HG03159 (cell line): ENCODE measurements around the gene SUB1.
A peak's percentile ranks its signal among the peaks of the same experiment; 100 is the strongest.
"Not testable (repeated sequence)": the region's sequence is repeated elsewhere in the genome, so short reads cannot be mapped to it uniquely, and the experiment has no call there.

ENCODE experiments used
- ATAC-seq: cut with Tn5 transposase; IDR thresholded peaks from one replicate; pipeline ENCODE4 v1.9.1; 2021; ENCODE audit warnings: mild to moderate bottlenecking, moderate library complexity; ENCODE audit not compliant: unreplicated experiment

SUB1 gene

DNA sequence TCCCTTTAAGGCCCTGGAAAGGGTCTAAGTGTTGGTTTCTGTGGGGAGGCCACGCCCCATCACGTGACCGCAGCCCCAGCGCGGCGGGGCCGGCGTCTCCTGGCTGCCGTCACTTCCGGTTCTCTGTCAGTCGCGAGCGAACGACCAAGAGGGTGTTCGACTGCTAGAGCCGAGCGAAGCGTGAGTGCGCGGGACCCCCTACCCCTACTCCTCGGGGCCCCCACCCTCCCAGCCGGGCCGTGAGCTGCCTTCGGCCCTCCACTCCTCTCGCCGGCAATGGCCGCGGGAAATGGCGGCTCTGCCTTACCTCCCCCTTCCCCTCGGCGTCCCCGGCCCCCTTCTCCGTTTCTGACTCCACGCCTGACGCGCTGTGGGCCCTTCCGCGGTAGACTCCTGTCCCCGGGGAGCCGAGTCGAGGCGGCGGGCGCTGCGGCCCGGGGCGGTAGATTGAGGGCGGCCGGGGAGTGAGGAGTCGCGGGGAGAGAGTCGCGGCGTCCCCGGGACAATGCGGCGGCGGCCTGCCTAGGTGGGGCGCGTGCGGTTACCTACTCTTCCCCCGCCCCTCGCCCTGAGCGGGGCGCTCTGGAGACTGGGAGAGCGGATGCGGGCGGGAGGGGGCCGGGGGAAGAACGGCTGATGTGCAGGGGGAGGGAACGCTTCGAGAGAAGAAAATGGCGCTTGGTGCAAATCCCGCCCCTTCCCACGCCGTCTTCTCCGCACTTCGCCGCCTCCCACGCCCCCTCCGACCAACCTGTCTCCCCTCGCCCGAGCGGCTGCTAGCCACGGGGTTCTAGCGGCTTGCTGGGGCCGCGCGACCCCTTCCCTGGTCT lies at the start of gene SUB1:
TSS of gene SUB1 (plus strand) at position 112 of the 830 bp plus-strand sequence. CDS start 2,956 bp downstream, outside the sequence.
- ATAC-seq = peak; percentile 52

DNA sequence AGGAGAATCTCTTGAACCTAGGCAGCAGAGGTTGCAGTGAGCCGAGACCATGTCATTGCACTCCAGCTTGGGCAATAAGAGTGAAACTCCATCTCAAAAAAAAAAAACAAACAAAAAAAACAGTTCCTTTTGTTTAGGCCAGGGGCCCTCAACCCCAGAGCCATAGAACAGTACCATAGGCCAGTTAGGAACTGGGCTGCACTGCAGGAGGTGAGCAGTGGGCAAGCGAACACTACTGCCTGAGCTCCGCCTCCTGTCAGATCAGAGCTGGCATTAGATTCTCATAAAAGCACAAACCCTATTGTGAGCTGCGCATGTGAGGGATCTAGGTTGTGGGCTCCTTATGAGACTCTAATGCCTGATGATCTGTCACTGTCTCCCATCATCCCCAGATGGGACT lies 49.1 kb upstream of the SUB1 start:
- no peak for ATAC-seq

DNA sequence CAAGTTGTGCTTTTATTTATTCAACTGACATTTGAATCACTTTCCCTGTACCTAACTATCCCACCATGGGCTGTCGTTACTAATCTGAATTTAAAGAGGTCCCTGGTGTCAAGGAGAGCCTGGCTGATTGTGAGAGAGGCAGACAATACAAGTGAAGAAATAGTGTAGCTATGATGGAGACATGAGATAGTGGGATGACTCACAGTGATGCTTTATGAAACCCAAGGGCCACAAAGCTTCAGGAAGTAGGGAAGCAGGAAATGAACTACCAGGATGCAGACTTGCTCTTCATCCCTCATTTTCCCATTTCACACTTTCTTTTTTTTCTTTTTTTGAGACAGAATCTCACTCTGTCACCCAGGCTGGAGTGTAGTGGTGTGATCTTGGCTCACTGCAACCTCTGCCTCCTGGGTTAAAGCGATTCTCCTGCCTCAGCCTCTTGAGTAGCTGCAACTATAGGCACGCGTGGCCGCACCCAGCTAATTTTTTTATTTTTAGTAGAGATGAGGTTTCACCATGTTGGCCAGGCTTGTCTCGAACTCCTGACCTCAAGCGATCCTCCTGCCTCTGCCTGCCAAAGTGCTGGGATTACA lies 47.8 kb upstream of the SUB1 start:
- ATAC-seq = peak; percentile 26

DNA sequence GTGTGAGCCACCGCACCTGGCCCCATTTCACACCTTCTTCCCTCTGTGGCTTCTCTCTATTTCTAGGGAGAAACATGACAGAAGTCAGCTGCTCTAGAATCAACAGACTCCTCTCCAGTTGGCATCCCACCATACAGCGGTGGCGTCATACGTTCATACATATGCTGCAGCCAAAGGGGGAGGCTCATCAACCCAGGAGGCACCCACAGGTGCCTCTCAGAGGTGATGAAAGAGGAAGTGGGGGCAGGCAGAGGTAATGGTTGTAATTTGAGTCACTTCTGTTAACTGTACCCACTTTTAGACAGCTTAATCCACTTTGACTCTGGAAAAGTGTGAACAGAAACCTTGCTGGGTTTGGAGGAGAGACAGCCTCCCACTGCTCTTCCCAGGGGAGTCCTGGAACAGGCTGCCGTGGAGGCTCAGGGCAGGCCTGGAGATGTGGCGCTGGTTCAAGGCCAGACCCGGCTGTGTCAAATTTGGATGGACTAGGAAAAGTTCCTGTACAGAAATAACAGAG lies 47.3 kb upstream of the SUB1 start:
- ATAC-seq = peak; percentile 85

DNA sequence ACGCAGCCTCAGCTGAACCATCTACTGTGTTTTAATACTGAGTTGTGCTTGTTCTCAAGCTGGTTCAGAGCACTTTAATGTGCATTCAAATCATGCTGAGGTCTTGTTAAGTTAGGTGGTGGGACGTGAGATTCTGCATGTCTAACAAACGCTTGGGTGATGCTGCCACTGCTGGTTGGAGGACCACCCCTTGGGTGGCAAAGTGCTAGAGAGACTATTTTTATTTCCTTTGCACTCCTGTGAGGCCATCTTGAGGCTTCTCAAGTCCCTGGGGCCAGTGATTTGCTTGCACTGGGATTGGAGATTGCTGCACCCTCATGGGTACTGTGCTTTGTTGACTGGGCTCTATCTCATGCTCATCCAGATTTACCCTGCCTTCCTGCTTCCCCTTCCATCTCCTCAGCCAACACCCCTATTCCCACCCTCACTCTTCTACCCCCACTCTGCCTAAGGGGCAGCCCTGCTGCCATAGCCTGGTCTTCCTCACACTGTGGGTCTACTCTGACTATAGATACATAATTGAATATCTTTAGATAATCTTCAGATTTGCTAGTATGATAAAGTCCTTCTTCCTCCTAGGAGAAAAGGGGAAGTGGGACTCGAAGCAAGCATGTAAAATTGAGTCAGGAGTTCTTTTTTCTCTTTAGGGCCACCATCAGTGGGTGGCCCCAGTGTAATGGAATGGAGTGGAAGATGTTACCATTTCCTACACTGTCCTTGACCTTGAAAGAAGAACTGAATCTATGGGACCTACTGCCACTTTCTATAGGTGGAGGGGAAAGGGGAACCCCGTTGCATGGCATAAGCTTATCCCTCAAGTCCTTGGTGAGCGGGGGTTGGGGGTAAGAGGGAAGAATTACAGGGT lies 45.1 kb upstream of the SUB1 start:
- ATAC-seq = no peak

DNA sequence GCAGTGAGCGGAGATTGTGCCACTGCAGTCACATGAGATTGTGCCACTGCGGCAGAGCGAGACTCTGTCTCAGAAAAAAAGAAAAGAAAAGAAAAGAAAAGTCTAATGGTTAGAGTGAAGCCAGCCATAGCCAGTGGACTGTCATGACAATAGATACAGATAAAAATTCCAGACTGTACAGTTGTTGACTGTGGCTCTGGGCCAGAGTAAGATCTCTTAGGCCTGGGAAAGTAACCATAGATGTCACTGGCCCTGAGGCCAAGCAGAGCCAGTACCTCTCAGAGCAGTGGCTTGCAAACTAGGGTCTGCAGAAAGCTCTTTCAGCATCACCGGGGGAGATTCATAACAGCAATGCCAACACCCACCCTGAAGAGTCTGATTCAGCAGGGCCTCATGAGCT lies 44.1 kb upstream of the SUB1 start:
- ATAC-seq = no peak

DNA sequence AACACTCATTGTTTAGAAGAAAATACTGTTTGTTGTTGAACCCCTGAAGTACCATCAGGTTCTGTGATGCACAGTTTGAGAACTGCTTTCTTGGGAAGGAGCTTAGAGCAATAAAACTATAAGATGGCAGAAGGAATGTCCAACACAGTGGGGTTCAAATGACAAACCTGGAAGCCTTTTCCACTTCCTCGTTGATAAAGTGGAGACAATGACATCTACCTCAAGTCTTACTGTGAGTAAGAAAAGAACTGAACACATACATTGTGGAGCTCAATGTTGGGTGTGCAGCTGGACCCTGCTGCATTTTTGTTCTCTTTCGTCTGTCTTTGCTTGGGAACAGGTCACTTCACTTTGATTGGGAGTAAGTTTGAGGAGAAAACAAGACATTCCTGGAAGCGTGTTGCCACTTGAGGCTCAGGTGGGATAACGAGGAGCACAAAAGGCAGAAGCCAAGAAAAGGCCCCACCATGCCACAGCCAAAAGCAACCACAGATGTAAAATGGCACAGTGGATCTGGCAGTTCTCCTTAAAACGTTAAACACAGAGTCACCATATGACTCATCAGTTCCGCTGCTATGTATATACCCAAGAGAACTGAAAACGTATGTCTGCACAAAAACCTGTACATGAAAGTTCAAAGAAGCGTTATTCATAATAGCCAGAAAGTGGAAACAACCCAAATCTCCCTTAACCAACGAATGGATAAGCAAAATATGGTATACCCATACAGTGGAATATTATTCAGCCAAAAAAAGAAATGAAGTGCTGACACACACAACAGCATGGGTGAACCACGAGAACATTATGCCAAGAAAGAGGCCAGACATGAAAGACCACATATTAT lies 42.9 kb upstream of the SUB1 start:
- ATAC-seq = peak; percentile 73

DNA sequence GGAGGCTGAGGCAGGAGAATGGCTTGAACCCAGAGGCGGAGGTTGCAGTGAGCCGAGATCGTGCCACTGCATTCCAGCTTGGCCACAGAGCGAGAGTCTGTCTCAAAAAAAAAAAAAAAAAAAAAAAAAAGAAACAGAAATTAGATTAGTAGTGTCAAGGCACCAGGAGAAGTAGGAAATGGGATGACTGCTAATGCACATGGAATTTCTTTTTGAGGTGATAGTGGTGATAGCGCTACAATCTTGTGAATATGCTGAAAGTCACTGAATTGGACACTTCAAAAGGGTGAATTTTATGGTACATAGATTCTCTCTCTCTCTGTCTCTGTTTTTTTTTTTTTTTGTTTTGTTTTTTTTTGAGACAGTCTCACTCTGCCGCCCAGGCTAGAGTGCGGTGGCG lies 42.1 kb upstream of the SUB1 start:
- ATAC-seq = no peak

DNA sequence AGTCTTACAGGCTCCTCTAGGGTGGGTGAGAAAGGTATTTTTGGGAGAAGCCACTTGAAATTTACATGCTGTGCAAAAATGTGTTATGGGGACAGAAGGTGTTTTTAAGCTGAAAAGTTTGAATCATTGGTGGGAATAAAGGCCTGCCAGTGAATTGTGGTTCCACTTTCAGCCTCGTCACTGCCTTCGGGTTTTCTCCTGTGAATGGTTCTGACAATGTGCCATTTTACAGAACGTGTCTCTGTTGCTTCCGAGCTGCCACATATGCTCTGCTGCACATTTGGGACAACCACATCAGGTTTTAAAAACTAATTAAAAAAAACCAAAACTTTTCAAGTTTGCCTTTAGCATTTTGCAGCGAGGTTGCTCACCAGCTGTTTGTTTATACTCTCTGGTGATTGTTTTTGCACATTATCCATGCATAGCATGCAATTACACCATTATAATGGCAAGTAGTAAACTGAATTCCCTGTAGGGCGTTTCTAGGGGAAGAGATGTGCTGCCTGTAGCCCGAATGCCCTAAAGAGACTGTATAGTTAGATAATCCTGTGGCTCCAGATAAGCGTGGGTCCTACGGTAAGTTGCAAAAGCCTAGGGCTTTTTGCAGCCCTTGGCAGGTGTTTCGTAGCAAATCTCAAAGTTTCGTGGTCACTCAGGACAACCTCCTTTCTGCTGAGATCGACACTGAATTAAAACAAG lies 40.1 kb upstream of the SUB1 start:
- ATAC-seq = no peak

DNA sequence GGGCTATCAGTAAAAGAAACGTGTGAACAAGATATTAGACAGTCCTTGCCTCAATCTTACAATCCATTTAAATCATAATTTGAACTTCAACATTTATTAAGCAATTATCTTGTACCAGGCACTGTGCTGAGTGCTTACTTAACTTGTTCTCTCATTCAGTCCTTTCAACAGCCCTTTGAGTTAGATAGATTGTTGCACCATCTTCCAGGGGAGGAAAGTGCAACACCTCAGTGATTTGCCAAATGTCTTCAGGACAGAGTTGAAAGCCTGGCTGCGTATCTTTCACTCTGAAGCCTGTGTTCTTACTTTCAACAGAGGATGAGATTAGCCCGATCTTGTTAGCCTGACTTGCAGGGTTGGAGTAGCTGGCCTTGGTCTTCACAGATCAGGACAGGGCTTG lies 34.2 kb upstream of the SUB1 start:
- no peak for ATAC-seq

DNA sequence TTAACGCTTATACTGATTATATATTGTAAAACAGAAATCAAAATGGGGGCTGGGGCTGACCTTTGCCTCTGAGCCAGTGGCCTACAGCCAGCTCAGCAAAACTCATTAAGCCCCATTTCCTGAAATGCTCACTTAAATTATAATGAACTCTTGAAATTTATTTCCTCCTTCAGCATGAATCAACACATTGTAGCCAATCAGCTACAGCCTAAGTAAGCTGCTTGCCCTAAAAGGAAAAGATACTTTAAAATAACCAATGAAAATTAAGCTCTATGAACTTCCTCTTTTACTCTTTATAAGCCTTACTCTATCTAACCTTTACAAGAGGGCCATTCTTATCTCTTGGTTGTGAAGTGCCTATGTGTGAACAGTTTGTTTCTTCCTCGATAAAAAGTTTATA lies 33.5 kb upstream of the SUB1 start:
- ATAC-seq = no peak

DNA sequence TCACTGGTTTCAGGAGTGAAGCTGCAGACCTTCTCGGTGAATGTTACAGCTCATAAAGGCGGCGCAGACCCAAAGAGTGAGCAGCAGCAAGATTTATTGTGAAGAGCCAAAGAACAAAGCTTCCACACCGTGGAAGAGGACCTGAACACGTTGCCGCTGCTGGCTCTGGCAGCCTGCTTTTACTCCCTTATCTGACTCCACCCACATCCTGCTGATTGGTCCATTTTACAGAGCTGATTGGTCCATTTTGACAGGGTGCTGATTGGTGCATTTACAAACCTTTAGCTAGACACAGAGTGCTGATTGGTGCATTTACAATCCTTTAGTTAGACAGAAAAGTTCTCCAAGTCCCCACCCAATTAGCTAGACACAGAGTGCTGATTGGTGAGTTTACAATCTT lies 32.9 kb upstream of the SUB1 start:
- ATAC-seq = not testable (repeated sequence)

DNA sequence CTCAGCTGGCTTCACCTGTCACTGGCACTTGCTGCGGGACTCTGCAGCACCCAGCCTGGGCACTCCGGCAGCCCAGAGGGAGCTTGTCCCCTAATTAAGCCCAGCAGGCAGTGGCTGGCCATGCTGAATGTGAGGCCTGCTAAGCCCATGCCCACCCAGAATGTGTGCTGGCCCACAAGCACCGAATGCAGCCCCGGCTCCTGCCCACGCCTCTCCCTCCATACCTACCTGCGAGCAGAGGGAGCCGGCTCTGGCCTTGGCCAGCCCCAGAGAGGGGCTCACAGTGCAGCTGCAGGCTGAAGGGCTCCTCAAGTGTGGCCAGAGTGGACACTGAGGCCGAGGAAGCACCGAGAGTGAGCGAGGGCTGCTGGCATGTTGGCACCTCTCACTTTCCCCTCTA lies 32.4 kb upstream of the SUB1 start:
- ATAC-seq = no peak

DNA sequence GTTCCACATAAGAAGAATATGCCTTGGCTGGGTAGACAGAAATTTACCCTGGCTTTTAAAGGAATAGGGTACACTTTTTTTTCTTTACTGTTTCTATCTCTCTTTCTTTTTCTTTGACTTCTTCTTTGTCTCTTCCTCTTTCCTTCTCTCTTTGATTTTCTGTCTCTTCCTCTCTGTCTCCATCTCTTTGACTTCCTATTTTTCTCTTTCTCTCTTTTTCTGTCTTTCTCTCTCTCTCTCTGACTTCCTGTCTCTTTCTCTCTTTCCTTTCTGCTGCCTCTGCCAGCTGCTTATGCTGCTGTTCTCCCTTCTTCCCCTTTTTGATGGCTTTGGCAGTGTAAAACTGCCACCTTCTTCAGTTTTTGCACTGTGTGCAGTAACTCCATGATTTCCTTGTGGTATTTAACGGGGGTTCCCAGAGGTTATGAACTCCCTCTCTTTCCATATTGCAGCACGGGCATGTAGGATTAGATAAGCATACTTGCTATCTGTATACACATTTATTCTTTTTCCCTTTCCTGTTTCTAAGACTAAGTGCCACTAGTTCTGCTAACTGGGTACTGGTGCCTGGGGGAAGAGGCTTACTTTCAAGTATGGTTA lies 31.1 kb upstream of the SUB1 start:
- ATAC-seq = not testable (repeated sequence)

DNA sequence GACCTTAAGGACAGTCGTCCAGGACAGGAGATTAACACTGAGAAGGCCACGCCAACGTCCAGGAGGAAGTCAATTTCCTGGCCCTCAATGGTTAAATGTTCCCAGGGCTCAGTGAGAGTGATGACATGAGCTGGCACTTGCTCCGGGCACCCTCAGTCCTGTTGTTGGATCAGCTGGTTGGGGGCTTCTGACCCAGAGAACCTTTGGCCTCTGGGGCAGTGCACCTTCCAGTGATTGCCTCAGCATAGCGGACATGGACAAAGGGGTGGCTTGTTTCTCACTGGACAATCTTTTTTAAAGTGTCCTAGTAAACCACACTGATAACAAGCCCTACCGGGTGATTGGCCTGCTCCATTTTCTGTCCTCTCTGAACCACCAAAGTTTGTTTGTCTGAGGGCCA lies 28.8 kb upstream of the SUB1 start:
- not testable (repeated sequence) for ATAC-seq

DNA sequence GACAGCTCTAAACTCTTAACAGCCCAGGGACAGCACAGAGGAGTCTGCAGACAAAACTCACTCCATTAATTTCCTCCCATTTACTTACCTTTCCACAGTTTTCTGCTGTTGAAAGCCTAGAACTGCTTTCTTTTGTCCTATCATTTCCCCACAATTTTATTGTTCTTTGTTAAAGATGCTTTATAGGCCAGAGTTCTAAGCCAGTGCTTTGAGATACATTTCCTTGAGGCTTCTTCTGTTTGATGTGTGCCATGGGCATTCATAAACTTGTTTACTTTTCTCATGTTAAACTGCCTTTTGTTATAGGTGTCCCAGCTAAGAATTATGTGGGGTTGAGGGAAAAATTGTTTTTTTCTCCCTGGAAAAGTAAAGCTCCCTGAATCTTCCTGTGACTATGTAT lies 25.9 kb upstream of the SUB1 start:
- no peak for ATAC-seq

DNA sequence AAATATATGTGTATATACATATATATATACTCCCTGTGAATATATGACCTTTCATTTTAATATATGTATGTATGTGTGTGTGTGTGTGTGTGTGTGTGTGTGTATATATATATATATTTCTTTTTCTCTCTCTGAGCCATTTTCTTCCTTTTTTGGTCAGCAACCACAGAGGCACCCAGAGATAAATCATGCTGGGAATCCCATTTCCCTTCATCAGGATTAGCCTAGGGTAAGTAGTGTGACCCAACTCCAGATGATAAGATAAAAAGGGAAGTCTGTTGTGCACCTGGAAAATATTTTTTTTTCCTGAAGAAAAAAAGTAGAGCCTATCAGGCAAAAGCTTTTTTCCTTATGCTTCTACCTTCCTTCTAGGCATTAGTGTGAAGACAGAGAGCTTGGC lies 25.4 kb upstream of the SUB1 start:
- no peak for ATAC-seq

DNA sequence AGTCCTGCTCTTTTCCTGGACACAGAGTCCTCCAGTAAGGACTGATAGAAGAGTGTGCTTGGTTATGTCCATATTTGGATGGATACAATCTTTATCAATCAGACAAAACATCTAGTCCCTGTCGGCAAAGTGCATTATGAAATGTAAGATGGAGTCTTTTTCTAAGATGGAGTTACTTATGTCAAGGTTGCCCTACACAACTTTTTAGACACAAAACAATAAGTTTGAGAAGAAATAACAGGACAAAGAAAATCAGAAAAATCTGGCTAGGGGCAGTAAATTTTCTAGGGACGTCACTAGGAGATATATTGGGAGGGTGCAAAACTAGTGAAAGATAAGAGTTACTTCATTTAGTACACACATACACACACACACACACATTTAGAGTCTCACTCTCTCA lies 23.3 kb upstream of the SUB1 start:
- no peak for ATAC-seq

DNA sequence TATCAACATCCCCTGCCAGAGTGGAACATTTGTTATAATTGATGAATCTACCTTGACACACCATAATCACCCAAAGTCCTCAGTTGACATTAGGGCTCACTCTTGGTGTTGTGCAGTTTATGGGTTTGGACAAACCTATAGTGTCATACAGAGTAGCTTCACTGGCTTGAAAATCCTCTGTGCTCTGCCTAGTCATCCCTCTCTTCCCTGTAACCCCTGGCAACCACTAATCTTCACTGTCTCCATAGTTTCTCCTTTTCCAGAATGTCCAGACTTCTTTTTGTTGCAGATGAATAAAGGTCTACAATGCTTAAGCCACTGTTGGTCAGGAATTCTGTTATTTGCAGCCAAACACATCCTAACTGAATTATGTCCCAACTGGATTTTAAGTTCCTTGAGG lies 22.5 kb upstream of the SUB1 start:
- ATAC-seq = no peak

DNA sequence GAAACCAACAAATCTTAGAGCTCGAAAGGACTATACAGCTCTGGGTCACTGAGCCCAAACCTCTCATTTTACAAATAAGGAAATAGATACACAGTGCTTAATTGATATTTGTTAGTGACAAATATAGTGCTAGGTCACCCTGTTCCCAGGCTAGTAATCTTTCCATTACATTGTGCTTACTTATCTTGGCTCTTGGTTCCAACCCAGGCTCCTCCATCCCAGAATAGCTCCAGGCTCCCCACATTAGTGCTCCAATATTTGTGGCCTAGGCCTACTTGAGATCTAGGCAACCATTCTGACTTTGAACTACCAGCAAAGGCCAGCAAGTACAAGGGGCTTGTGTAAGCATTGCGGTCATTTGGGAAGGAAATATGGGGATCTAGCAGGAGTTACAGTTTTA lies 21.7 kb upstream of the SUB1 start:
- no peak for ATAC-seq
